ENCODE measurements around the gene DNAJB2. TPM values are rescaled to one million over a fixed set of nuclear protein-coding genes. Genes with fewer than 3 reads are reported as not detected.

DNAJB2 gene
- total RNA-seq = 10 to 100 TPM; 33.3 to 84.8 (median 50.7) TPM

DNA sequence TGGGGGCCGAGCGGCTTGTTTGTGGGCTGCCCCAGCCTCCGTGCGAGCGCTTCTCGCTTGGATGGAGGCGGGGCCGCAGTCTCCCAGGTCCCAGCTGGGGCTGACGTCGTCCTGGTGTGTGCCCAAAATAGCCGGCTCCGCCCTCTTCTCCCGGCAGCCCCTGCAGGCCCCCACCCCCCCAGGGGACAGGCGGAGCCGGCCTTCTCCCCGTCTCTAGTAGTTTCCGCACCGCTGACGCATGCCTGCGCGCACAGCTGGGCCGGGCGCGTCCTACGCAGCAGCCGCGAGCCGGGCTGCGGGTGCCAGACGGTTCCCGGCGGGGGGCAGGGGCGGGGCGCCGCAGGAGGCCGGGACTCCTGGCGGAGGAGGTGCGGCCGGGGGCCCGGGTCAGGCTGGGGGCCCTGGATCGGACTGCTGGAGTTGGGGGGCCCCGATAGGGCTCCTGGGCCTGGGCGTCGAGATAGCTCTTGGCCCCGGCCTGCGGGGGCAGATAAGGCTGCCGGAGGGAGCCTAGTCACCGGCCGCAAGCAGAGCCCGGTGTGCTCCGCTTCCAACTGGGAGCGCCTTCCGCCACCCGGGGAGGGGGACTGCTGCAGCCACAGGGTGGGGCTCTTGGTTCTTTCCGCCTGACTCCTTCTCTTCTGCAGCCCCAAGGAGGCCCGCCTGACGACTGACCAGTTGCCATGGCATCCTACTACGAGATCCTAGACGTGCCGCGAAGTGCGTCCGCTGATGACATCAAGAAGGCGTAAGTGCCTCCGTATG lies at the start of gene DNAJB2:
DNAJB2 (plus strand) TSS at position 216 of the 765 bp plus-strand sequence; CDS start at position 684, 468 bp downstream.
- peak; percentile 99 for DNase-seq (ENCODE audit: extremely low spot score)
- 1% methylated on average over 10 of the region's 65 CpGs for WGBS
- H3K4me3 ChIP-seq = peak within 1 kb of the TSS; percentile 74 to 89 (median 85)
- intact Hi-C loops (cut with DNase I) = no loop called here
- H3K4me1 ChIP-seq = peaks cover 32 to 55% (median 51%) of the 10 kb centered on the region in 4 donors
- no peaks in the 10 kb centered on the region for H3K9me3 ChIP-seq
- peaks cover 16 to 40% (median 38%) of the 10 kb centered on the region in 4 donors for H3K36me3 ChIP-seq
- TF ChIP-seq EP300 (IDR thresholded peaks at IDR 0.05) = peak; percentile 57
- TF ChIP-seq, protein P1, sequence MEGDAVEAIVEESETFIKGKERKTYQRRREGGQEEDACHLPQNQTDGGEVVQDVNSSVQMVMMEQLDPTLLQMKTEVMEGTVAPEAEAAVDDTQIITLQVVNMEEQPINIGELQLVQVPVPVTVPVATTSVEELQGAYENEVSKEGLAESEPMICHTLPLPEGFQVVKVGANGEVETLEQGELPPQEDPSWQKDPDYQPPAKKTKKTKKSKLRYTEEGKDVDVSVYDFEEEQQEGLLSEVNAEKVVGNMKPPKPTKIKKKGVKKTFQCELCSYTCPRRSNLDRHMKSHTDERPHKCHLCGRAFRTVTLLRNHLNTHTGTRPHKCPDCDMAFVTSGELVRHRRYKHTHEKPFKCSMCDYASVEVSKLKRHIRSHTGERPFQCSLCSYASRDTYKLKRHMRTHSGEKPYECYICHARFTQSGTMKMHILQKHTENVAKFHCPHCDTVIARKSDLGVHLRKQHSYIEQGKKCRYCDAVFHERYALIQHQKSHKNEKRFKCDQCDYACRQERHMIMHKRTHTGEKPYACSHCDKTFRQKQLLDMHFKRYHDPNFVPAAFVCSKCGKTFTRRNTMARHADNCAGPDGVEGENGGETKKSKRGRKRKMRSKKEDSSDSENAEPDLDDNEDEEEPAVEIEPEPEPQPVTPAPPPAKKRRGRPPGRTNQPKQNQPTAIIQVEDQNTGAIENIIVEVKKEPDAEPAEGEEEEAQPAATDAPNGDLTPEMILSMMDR (IDR thresholded peaks at IDR 0.05) = peak in 2 of 3 experiments; percentile 2 to 10
- TF ChIP-seq POLR2AphosphoS5 (IDR thresholded peaks at IDR 0.05) = peak; percentile 95 to 96
- peak; percentile 85 for TF ChIP-seq POLR2A (IDR thresholded peaks at IDR 0.05; ENCODE audit: low read depth)
- H3K27me3 ChIP-seq = no peaks in the 10 kb centered on the region
- peak within 1 kb of the TSS; percentile 96 to 98 (median 98) for H3K27ac ChIP-seq (replicated peaks in 1 of 4)

DNA sequence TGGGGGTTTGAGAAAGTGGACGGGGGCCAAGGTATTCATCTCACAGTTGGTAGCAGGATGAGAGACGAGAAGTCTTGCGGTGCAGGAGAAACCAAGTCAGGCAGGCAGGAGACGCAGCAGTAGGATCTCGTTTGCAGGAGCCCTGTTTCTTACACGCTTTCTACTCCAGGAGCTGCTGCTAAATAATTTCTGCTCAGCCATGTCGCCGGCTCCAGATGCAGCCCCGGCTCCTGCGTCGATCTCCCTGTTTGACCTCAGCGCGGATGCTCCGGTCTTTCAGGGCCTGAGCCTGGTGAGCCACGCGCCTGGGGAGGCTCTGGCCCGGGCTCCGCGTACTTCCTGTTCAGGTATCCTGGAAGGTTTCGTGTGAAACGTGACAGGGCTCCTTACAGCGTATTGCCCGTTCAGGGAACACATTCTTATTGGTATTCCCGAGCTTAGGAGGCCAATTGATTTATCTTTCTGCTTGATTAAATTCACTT lies 49.1 kb upstream of the DNAJB2 start:
- Histone ChIP-seq H3K36me3 (peaks cover 31 to 64% (median 54%) of the 10 kb centered on the region in 4 donors), H3K9me3 (no peaks in the 10 kb centered on the region), H3K4me3 (peak overlapping the region; percentile 63 to 88 (median 80)), H3K27me3 (no peaks in the 10 kb centered on the region), H3K27ac (replicated peaks in 1 of 4) (peak overlapping the region; percentile 90 to 98 (median 94)), H3K4me1 (peaks cover 27 to 52% (median 40%) of the 10 kb centered on the region in 4 donors)
- intact Hi-C loops (cut with DNase I) = no loop called here
- no peak for DNase-seq (ENCODE audit: extremely low spot score)
- 0% methylated on average over 19 of the region's 24 CpGs for WGBS
- no peak for TF ChIP-seq POLR2AphosphoS5 (IDR thresholded peaks at IDR 0.05)
- TF ChIP-seq POLR2A (IDR thresholded peaks at IDR 0.05; ENCODE audit: low read depth) = no peak
- no peak for TF ChIP-seq EP300 (IDR thresholded peaks at IDR 0.05)

- 84% methylated on average over 3 of the region's 3 CpGs for WGBS
- H3K4me1 ChIP-seq = peaks cover 15 to 21% (median 20%) of the 10 kb centered on the region in 4 donors
- TF ChIP-seq POLR2AphosphoS5 (IDR thresholded peaks at IDR 0.05) (no peak), POLR2A (IDR thresholded peaks at IDR 0.05; ENCODE audit: low read depth) (no peak), EP300 (IDR thresholded peaks at IDR 0.05) (no peak)
- no peaks in the 10 kb centered on the region for H3K9me3 ChIP-seq
- no peaks in the 10 kb centered on the region for H3K27me3 ChIP-seq
- intact Hi-C loops (cut with DNase I) = no loop called here
- H3K27ac ChIP-seq (replicated peaks in 1 of 4) = no peak overlapping the region
- peaks cover 60 to 80% (median 71%) of the 10 kb centered on the region in 4 donors for H3K36me3 ChIP-seq
- no peak for DNase-seq (ENCODE audit: extremely low spot score)
- no peak overlapping the region for H3K4me3 ChIP-seq
Observed at GRCh38 chr2:219234331-219234730, 44.8 kb upstream of the DNAJB2 start.

DNA sequence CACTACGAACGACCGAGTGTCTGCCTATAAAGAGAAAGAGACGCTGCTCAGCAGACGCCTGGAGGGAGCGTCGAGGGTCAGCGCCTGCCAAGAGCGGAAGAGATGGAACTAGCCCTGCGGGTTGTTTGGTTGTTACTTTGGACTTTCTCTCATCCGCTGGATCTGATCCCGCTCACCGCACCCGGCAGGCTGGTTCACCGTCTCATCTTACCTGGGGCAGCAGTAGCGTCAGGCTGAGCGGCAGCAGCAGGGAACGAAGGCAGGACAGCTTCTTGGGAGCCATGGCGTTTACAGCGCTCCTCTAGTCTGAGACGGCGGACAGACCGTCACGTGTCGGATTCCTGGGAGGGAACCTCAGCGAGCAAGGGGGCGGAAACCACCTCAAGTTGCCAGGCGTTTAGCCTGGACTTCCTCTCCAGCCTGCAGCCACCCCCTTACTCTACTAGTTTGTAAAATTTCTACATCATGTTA lies 35.8 kb upstream of the DNAJB2 start:
- WGBS = 49% methylated on average over 10 of the region's 28 CpGs
- Histone ChIP-seq H3K4me3 (peak overlapping the region; percentile 24 to 39 (median 28)), H3K9me3 (no peaks in the 10 kb centered on the region), H3K4me1 (peaks cover 26 to 37% (median 31%) of the 10 kb centered on the region in 4 donors), H3K27me3 (no peaks in the 10 kb centered on the region), H3K27ac (replicated peaks in 1 of 4) (peak overlapping the region in 1 of 4 donors; percentile 8), H3K36me3 (peaks cover 6 to 33% (median 18%) of the 10 kb centered on the region in 4 donors)
- intact Hi-C loops (cut with DNase I) = loop anchor here (10.0 kb wide), 1 partner anchor 51 kb away; no protein-coding TSS in a partner anchor
- DNase-seq (ENCODE audit: extremely low spot score) = no peak
- TF ChIP-seq POLR2AphosphoS5 (IDR thresholded peaks at IDR 0.05) (peak in 1 of 2 donors; percentile 20), EP300 (IDR thresholded peaks at IDR 0.05) (no peak), POLR2A (IDR thresholded peaks at IDR 0.05; ENCODE audit: low read depth) (no peak)

GRCh38 chr2:219244789-219245147 lies 34.4 kb upstream of the DNAJB2 start:
- Histone ChIP-seq H3K4me3 (peak overlapping the region; percentile 64 to 97 (median 70)), H3K27ac (replicated peaks in 1 of 4) (peak overlapping the region; percentile 88 to 94 (median 90)), H3K36me3 (peaks cover 0 to 32% (median 18%) of the 10 kb centered on the region in 4 donors), H3K9me3 (no peaks in the 10 kb centered on the region), H3K4me1 (peaks cover 35 to 52% (median 44%) of the 10 kb centered on the region in 4 donors), H3K27me3 (no peaks in the 10 kb centered on the region)
- intact Hi-C loops (cut with DNase I) = loop anchor here (2.0 to 10.0 kb wide), 2 partner anchors 16 to 50 kb away; partner anchors contain the start of genes ANKZF1 and ATG9A
- 52% methylated on average over 5 of the region's 6 CpGs for WGBS
- TF ChIP-seq, protein P1 (IDR thresholded peaks at IDR 0.05) = no peak
- no peak for TF ChIP-seq POLR2A (IDR thresholded peaks at IDR 0.05; ENCODE audit: low read depth)
- TF ChIP-seq EP300 (IDR thresholded peaks at IDR 0.05) = no peak
- no peak for TF ChIP-seq POLR2AphosphoS5 (IDR thresholded peaks at IDR 0.05)
- DNase-seq (ENCODE audit: extremely low spot score) = no peak

Data from esophagus muscularis mucosa (tissue), 4 donors.